ENCODE data around the gene SAMD7.

- TF ChIP-seq CTCF (conservative IDR thresholded peaks at IDR 0.05; ENCODE audit: low read length) (no peak), EZH2phosphoT487 (IDR thresholded peaks at IDR 0.05; ENCODE audit: borderline replicate concordance, low read depth, low read length) (no peak)
These were observed at the start of gene SAMD7 for GRCh38 chr3:169911272-169911671.

All from OCI-LY7 (cell line).